Measurements from ENCODE around the gene ZMYM3. TPM values are rescaled to one million over a fixed set of nuclear protein-coding genes. Genes with fewer than 3 reads are reported as not detected.
A peak's percentile ranks its signal among the peaks of the same experiment; 100 is the strongest.
"Not testable (repeated sequence)": the region's sequence is repeated elsewhere in the genome, so short reads cannot be mapped to it uniquely, and the experiment has no call there.

The ZMYM3 gene
- total RNA-seq (ENCODE audit: unreplicated experiment) = 44.2 TPM
- long read RNA-seq, partial matches to known transcripts = 2 of 2 reads
- long read RNA-seq, other reads (novel, unspliced or antisense) = 0 of 2 reads

DNA sequence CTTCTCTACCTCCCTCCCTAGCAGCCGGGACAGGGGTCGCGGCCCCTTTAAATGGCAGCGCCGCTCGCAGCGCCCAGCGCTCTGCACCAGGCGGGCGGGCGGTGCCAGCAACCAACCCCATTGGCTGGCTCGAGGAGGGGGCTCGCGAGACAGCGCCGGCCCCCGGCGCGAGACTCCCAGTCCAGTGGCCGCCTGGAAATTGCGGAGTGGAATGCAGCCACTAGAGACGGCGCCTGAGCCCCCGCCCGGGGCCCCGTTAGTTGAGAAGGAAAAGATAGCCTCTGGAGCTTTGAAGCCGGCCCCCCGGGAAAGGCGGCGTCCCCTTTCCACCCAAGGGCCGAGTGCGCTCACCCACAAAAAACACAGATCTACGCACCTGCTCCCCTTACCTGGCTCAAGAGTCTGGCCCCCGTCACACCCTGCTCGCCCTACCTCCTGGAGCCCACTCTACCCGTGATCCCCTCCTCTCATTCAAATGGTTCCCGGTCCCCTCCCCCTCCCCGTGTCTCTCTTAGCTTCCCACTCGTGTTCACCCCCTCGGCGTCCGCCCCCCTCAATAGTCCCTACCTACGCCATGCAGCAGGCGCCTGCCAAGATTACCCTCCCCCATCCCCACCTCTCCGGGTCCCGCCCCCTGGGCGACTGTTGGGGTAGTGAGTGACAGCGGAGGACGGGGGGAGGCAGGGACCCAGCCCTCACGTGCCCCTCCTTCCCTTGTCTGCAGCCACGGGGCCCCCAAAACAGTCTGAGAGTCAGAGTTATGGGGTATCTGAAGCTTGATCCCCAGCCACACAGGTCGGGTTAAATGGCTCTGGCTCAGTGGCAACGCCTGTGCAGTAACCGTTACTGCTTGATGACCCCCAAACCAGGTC lies at the start of gene ZMYM3:
ZMYM3 (minus strand) TSS at position 49 of the 872 bp plus-strand sequence. CDS start 885 bp downstream, outside the sequence.
- no peak for TF ChIP-seq CTCF (IDR thresholded peaks at IDR 0.05; ENCODE audit: partially characterized antibody, unreplicated experiment)
- H3K27me3 Mint-ChIP-seq (ENCODE audit: unreplicated experiment) = peaks cover 4% of the 10 kb centered on the region
- H3K4me1 Mint-ChIP-seq (ENCODE audit: low read depth, unreplicated experiment) = peaks cover 3% of the 10 kb centered on the region
- peak; percentile 88 for DNase-seq
- no peaks in the 10 kb centered on the region for H3K36me3 Mint-ChIP-seq (ENCODE audit: unreplicated experiment)
- peak within 1 kb of the TSS; percentile 89 for H3K4me3 Mint-ChIP-seq (ENCODE audit: unreplicated experiment)
- H3K27ac Mint-ChIP-seq (ENCODE audit: unreplicated experiment) = peak within 1 kb of the TSS; percentile 85
- peaks cover 12% of the 10 kb centered on the region for H3K9me3 Mint-ChIP-seq (ENCODE audit: unreplicated experiment)

DNA sequence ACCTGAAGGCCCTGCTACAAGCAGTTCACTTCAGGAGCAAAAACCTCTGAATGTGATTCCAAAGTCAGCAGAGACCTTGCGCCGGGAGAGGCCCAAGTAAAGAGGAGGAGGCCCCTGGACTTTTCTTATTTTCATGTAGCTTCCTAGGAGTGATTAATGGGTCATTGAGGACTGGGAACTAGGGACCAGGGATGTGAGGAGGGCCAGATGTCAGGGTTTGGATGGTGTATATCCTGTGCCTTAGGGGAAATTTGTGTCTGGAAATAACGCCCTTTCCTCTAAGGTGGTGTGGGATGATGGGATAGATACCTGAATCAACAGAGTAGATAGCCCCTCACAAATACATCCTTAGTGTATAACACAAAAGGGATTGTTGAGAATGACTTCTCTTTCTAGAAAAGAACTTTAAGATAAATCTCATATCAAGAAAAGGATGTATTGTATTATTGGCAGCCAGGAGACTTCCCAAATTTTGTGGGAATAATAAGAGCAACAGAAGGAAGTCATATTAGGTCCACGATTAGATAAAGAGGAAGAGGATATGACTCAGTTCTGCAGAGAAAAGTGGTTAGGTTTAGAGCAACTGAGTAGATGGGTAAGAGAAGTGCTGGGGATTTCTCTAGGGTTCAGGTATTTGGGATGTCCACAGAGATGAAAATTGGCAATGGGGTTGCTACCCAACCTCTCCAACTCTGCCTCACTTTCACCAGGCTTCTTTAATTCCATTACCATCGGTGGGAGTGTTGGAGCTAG lies 48.7 kb upstream of the ZMYM3 start:
- H3K9me3 Mint-ChIP-seq (ENCODE audit: unreplicated experiment) = no peaks in the 10 kb centered on the region
- TF ChIP-seq CTCF (IDR thresholded peaks at IDR 0.05; ENCODE audit: partially characterized antibody, unreplicated experiment) = no peak
- DNase-seq = no peak
- H3K4me3 Mint-ChIP-seq (ENCODE audit: unreplicated experiment) = no peak overlapping the region
- H3K27ac Mint-ChIP-seq (ENCODE audit: unreplicated experiment) = no peak overlapping the region
- no peaks in the 10 kb centered on the region for H3K36me3 Mint-ChIP-seq (ENCODE audit: unreplicated experiment)
- H3K27me3 Mint-ChIP-seq (ENCODE audit: unreplicated experiment) = peaks cover 6% of the 10 kb centered on the region
- H3K4me1 Mint-ChIP-seq (ENCODE audit: low read depth, unreplicated experiment) = no peaks in the 10 kb centered on the region

- H3K9me3 Mint-ChIP-seq (ENCODE audit: unreplicated experiment) = no peaks in the 10 kb centered on the region
- DNase-seq = no peak
- TF ChIP-seq CTCF (IDR thresholded peaks at IDR 0.05; ENCODE audit: partially characterized antibody, unreplicated experiment) = no peak
- H3K36me3 Mint-ChIP-seq (ENCODE audit: unreplicated experiment) = no peaks in the 10 kb centered on the region
- H3K27me3 Mint-ChIP-seq (ENCODE audit: unreplicated experiment) = peaks cover 6% of the 10 kb centered on the region
- no peak within 1 kb of the TSS for H3K4me3 Mint-ChIP-seq (ENCODE audit: unreplicated experiment)
- peak within 1 kb of the TSS; percentile 73 for H3K27ac Mint-ChIP-seq (ENCODE audit: unreplicated experiment)
- no peaks in the 10 kb centered on the region for H3K4me1 Mint-ChIP-seq (ENCODE audit: low read depth, unreplicated experiment)
Observed at GRCh38 chrX:71301195-71301924, 47.4 kb upstream of the ZMYM3 start, which contains the start of gene ITGB1BP2. Gene ITGB1BP2, plus strand, starts transcription at chrX:71301750. Its CDS starts 57 bp downstream, at chrX:71301807.

DNA sequence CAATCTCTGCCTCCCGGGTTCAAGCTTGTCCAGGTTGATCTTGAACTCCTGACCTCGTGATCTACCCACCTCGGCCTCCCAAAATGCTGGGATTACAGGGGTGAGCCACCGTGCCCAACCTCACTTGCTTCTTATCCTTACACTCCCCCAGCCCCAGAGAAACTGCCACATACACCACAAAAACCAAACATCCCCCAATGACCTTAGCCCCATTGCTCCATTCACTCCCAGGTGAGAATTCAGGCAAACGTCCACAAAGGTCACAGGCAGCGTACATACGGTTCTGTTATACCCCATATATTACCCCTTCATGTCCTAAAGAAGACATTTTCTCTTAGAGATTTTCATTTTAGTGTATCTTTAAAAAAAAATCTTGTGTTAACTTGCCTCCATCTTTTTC lies 46.6 kb upstream of the ZMYM3 start:
- H3K9me3 Mint-ChIP-seq (ENCODE audit: unreplicated experiment); H3K27me3 Mint-ChIP-seq (ENCODE audit: unreplicated experiment); H3K4me3 Mint-ChIP-seq (ENCODE audit: unreplicated experiment); H3K36me3 Mint-ChIP-seq (ENCODE audit: unreplicated experiment); H3K27ac Mint-ChIP-seq (ENCODE audit: unreplicated experiment); DNase-seq; H3K4me1 Mint-ChIP-seq (ENCODE audit: low read depth, unreplicated experiment): not testable (repeated sequence)

GRCh38 chrX:71300064-71300463 lies 46.1 kb upstream of the ZMYM3 start:
- H3K27me3 Mint-ChIP-seq (ENCODE audit: unreplicated experiment); DNase-seq; H3K4me3 Mint-ChIP-seq (ENCODE audit: unreplicated experiment); H3K4me1 Mint-ChIP-seq (ENCODE audit: low read depth, unreplicated experiment); H3K9me3 Mint-ChIP-seq (ENCODE audit: unreplicated experiment); H3K27ac Mint-ChIP-seq (ENCODE audit: unreplicated experiment); H3K36me3 Mint-ChIP-seq (ENCODE audit: unreplicated experiment): not testable (repeated sequence)

Measured in glutamatergic neuron (in vitro differentiated cells).